C4-2B (cell line): ENCODE measurements around the gene TNNT2.

Experiments used
- CTCF ChIP-seq: fragments of 450-650 bp; conservative IDR thresholded peaks from 2 replicates; pipeline ENCODE4 v1.5.1; 2017; ENCODE audit warnings: mild to moderate bottlenecking
- ZFX ChIP-seq: fragments of 450-650 bp; IDR thresholded peaks from 2 replicates; pipeline ENCODE4 v1.6.1; 2017

DNA sequence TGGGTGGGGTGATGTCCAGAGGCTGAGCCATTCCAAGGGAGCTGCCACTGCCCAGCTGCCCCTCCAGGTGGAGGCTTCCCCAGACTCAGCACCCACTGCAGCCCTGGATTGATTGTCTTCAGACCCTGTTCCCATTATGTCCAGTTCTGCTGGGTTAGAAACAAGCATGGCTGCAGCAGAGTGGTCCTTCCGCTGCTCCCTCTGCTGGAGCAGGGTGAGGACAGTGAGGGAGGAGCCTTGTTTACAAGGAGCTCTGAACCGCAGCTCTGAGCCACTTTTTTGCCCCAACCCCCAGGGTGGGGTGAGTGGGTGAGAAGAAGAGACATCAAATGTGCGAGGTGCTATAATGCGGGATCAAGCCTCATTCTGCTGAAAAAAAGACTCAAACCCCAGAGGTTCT, 2.3 kb downstream of the TNNT2 start:
- TF ChIP-seq CTCF (no peak), ZFX (no peak)
